CD4-positive, alpha-beta T cell (primary cell): Measurements from ENCODE around the gene GPR176. TPM values are rescaled to one million over a fixed set of nuclear protein-coding genes. Genes with fewer than 3 reads are reported as not detected.

Source experiments
- ATAC-seq: fragments of 200-7000 bp; cut with Tn5 transposase; one replicate; pipeline ENCODE4 v1.10.0; 2022; ENCODE audit warnings: mild to moderate bottlenecking; ENCODE audit not compliant: poor library complexity
- CTCF ChIA-PET: fragments of 350-600 bp; sonication (Branson Sonifier 250); formaldehyde crosslinking; loops from one replicate; lab custom pipeline; 2021; ENCODE audit warnings: antibody characterized with exemption, inconsistent platforms; lab: Charles Lee
- POLR2A ChIA-PET: fragments of 350-600 bp; sonication (Branson Sonifier 250); formaldehyde crosslinking; loops from one replicate; lab custom pipeline; 2021; ENCODE audit warnings: antibody characterized with exemption, inconsistent platforms; lab: Charles Lee
- DNase-seq, 14 experiments: peaks; one replicate each; pipeline ENCODE4 v3.0.0-alpha.2; 2013 to 2020; ENCODE audit warnings: mixed read lengths in 2 of 14
- H3K27ac ChIP-seq, 2 donors: one replicate each; pipeline versions ENCODE4 v1.5.1 to v1.7.0; 2013; ENCODE audit warnings: low read length in 2 of 2, low read depth in 1 of 2, mild to moderate bottlenecking in 1 of 2
- H3K27me3 ChIP-seq, 2 experiments: 1 replicate in 1 of 2; 2 replicates in 1 of 2; pipeline versions ENCODE4 v1.6.1 to v1.7.0; 2013; ENCODE audit warnings: low read length in 2 of 2, control low read depth in 1 of 2, mild to moderate bottlenecking in 1 of 2, moderate library complexity in 1 of 2; ENCODE audit not compliant: insufficient read depth in 2 of 2, control insufficient read depth in 1 of 2
- H3K36me3 ChIP-seq: one replicate; pipeline ENCODE4 v1.6.1; 2013; ENCODE audit warnings: low read length, control low read depth; ENCODE audit not compliant: insufficient read depth
- H3K4me1 ChIP-seq: one replicate; pipeline ENCODE4 v1.6.1; 2013; ENCODE audit warnings: low read length, control low read depth; ENCODE audit not compliant: insufficient read depth
- H3K4me3 ChIP-seq: one replicate; pipeline ENCODE4 v1.5.1; 2013; ENCODE audit warnings: mild to moderate bottlenecking, low read length, moderate library complexity
- H3K9me3 ChIP-seq, 2 experiments: 1 replicate in 1 of 2; 2 replicates in 1 of 2; pipeline versions ENCODE4 v1.6.1 to v1.7.0; 2013; ENCODE audit warnings: low read length in 2 of 2, mild to moderate bottlenecking in 2 of 2, control low read depth in 1 of 2, moderate library complexity in 1 of 2; ENCODE audit not compliant: control insufficient read depth in 1 of 2, insufficient read depth in 1 of 2
- H3K27ac Mint-ChIP-seq: one replicate; pipeline ENCODE4 v1.8.0; 2020; ENCODE audit warnings: mixed read lengths
- H3K27me3 Mint-ChIP-seq: one replicate; pipeline ENCODE4 v1.8.0; 2021; ENCODE audit warnings: mixed read lengths
- H3K36me3 Mint-ChIP-seq: one replicate; pipeline ENCODE4 v1.8.0; 2021; ENCODE audit warnings: low read depth, mixed read lengths
- H3K4me1 Mint-ChIP-seq: one replicate; pipeline ENCODE4 v1.8.0; 2021; ENCODE audit warnings: low read depth, mixed read lengths
- H3K4me3 Mint-ChIP-seq: one replicate; pipeline ENCODE4 v1.8.0; 2020; ENCODE audit warnings: mild to moderate bottlenecking, mixed read lengths
- H3K9me3 Mint-ChIP-seq: one replicate; pipeline ENCODE4 v1.8.0; 2020; ENCODE audit warnings: mixed read lengths
- CTCF ChIP-seq: fragments of 200-600 bp; IDR thresholded peaks from one replicate; pipeline ENCODE4 v1.8.0; 2022; ENCODE audit warnings: antibody characterized with exemption, mild to moderate bottlenecking
- intact Hi-C, 2 experiments: fragments of 100-400 bp; cut with DNase I in 1 of 2; cut with micrococcal nuclease in 1 of 2; formaldehyde crosslinking; loops; one replicate each; pipeline versions ENCODE4 v1.15.1 to v1.9.0; 2023 to 2025; cut with DNase I, micrococcal nuclease
- total RNA-seq, 174 experiments: library from RNA in 2 of 174; stranded (reverse) in 2 of 174; gene quantifications; one replicate each; pipeline ENCODE4 v1.2.3 and lab custom pipeline; 2021 to 2026

GPR176 gene
- total RNA-seq, 2 experiments from 2014 or later = not detected

- ATAC-seq (no peak), DNase-seq (no peak)
- Histone ChIP-seq H3K9me3 (no peaks in the 10 kb centered on the region), H3K27ac (no peak overlapping the region), H3K36me3 (no peaks in the 10 kb centered on the region), H3K27me3 (peaks cover 0 to 8% of the 10 kb centered on the region in 2 experiments), H3K4me1 (no peaks in the 10 kb centered on the region), H3K4me3 (no peak overlapping the region)
- CTCF ChIA-PET = no interaction called here
- Mint-ChIP-seq H3K4me3 (no peak overlapping the region), H3K36me3 (no peaks in the 10 kb centered on the region), H3K9me3 (no peaks in the 10 kb centered on the region), H3K27ac (no peak overlapping the region), H3K27me3 (peaks cover 26% of the 10 kb centered on the region), H3K4me1 (no peaks in the 10 kb centered on the region)
- POLR2A ChIA-PET = no interaction called here
- no peak for TF ChIP-seq CTCF
- intact Hi-C loops = no loop called here
Observed at GRCh38 chr15:39854161-39854560, 65.9 kb downstream of the GPR176 start.

- Histone ChIP-seq H3K9me3 (no peaks in the 10 kb centered on the region), H3K36me3 (no peaks in the 10 kb centered on the region), H3K4me1 (no peaks in the 10 kb centered on the region), H3K27me3 (peaks cover 0 to 8% of the 10 kb centered on the region in 2 experiments), H3K27ac (no peak overlapping the region), H3K4me3 (no peak overlapping the region)
- DNase-seq (no peak), ATAC-seq (no peak)
- H3K4me1 Mint-ChIP-seq = no peaks in the 10 kb centered on the region
- intact Hi-C loops = no loop called here
- no peaks in the 10 kb centered on the region for H3K36me3 Mint-ChIP-seq
- H3K4me3 Mint-ChIP-seq = no peak overlapping the region
- no peaks in the 10 kb centered on the region for H3K9me3 Mint-ChIP-seq
- TF ChIP-seq CTCF = no peak
- POLR2A ChIA-PET = no interaction called here
- CTCF ChIA-PET = no interaction called here
- H3K27ac Mint-ChIP-seq = no peak overlapping the region
- H3K27me3 Mint-ChIP-seq = peaks cover 37% of the 10 kb centered on the region
Observed at GRCh38 chr15:39852250-39852649, 67.8 kb downstream of the GPR176 start.

GRCh38 chr15:39851500-39852092, 68.5 kb downstream of the GPR176 start:
- Histone ChIP-seq H3K27me3 (peaks cover 0 to 8% of the 10 kb centered on the region in 2 experiments), H3K4me1 (no peaks in the 10 kb centered on the region), H3K27ac (no peak overlapping the region), H3K36me3 (no peaks in the 10 kb centered on the region), H3K9me3 (no peaks in the 10 kb centered on the region), H3K4me3 (no peak overlapping the region)
- no peak for TF ChIP-seq CTCF
- DNase-seq = no peak
- intact Hi-C loops = no loop called here
- Mint-ChIP-seq H3K4me1 (no peaks in the 10 kb centered on the region), H3K4me3 (no peak overlapping the region), H3K9me3 (no peaks in the 10 kb centered on the region), H3K36me3 (no peaks in the 10 kb centered on the region), H3K27ac (no peak overlapping the region), H3K27me3 (peaks cover 37% of the 10 kb centered on the region)
- ChIA-PET CTCF (no interaction called here), POLR2A (no interaction called here)
- ATAC-seq = no peak
